Measurements from ENCODE around the gene ANKMY1.
A peak's percentile ranks its signal among the peaks of the same experiment; 100 is the strongest.

ANKMY1 gene

DNA sequence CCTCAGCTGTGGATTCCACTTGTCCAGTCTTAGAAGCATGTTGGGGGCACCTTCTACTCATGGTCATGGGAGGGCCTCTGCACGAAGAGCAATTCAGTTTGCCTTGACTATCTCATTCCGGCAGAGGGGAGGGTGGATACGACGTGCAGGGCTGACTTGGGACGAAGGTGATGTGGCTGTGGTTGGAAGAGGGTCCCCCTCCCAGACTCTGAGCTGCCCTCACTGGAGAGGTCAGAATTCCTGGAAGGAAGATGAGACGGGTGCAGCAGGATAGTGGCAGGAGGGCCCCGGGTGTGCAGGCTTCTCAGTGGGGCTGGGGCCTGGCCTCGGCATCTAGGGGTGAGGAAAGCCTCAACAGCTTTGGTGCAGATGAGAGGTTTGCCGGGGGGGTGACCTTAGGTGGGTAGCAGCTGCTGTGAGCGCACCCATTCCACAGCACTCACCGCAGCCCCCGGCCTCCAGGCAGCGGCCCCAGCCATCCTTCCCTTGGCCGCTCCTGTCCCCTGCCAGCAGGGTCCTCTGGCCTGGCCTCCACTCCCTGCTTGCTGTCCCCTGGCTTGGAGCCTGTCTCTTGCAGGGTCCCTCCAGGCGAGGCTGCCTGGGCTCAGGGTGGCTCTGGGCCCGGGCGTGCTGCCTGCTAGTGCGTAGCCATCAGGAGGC lies 13.7 kb upstream of the ANKMY1 start:
- no peak overlapping the region for H3K4me3 ChIP-seq (ENCODE audit: low read depth, low read length)
- DNase-seq (ENCODE audit: low read depth) = no peak
- TF ChIP-seq, protein P1, sequence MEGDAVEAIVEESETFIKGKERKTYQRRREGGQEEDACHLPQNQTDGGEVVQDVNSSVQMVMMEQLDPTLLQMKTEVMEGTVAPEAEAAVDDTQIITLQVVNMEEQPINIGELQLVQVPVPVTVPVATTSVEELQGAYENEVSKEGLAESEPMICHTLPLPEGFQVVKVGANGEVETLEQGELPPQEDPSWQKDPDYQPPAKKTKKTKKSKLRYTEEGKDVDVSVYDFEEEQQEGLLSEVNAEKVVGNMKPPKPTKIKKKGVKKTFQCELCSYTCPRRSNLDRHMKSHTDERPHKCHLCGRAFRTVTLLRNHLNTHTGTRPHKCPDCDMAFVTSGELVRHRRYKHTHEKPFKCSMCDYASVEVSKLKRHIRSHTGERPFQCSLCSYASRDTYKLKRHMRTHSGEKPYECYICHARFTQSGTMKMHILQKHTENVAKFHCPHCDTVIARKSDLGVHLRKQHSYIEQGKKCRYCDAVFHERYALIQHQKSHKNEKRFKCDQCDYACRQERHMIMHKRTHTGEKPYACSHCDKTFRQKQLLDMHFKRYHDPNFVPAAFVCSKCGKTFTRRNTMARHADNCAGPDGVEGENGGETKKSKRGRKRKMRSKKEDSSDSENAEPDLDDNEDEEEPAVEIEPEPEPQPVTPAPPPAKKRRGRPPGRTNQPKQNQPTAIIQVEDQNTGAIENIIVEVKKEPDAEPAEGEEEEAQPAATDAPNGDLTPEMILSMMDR (IDR thresholded peaks at IDR 0.05; ENCODE audit: control insufficient read depth, extremely low read depth, insufficient read depth) = no peak

DNA sequence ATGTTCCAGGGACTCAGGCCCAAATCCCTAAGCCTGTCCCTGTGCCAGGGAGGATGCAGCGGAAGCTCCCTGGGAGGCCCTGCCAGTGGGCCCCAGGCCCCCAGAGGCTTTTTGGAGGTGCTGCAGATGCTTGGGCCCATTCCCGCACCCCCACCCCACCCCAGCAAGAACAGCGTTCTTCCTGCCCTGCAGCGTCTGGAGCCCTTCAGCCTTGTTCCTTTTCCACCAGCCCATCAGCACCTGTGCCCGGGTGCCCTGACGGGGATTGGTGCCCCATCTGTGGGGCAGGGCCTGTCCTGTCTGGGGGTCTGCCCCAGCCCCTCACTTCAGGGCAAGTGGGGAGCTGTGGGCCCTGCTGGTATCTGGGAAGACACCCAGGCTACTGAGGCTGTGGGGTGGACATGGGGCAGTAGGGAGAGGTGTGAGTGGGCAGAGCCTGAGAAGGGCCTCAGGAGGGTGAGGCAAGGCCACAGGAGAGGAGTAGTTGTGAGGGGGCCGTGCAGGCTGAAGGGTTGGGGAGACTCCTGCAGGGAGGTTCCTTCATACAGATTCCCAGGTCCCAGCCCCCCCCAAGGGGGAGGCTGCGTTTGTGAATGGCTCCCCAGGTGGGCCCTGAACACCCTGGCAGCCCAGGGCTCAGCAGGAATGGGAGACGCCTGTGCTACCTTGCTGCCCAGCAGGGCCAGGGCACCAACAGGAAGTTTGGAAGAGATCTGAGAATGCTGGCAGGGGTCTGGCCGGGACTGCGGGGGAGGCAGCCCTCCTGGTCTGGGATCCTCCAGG lies 12.9 kb upstream of the ANKMY1 start:
- DNase-seq (ENCODE audit: low read depth) = no peak
- no peak overlapping the region for H3K4me3 ChIP-seq (ENCODE audit: low read depth, low read length)
- TF ChIP-seq, protein P1 (IDR thresholded peaks at IDR 0.05; ENCODE audit: control insufficient read depth, extremely low read depth, insufficient read depth) = no peak

DNA sequence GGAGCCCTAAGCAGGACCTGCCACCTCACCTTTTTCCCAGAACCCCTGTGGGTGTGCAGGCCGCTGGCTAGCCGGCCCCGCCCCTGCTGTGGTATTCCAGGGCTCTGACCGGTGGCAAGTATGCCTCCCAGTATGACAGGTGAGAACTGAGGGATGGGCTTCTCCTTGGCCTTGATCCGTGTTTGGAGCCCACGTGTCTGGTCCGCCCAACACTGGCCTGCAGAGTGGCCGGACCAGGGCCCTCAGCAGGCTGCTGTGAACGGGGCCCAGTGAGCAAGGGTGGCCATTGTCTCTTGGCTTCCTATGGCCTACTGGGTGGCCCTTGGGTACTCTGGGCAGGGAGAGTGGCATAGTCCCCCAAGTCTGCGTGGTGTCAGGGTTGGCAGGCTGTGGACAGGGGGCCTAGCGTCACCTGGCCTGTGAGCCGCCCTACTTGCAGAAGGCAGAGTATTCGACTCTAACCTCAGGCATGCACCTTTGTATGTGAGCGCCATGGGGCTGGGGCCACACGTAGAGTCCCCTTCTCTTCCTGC lies 12.3 kb upstream of the ANKMY1 start:
- H3K4me3 ChIP-seq (ENCODE audit: low read depth, low read length) = peak overlapping the region; percentile 62

DNA sequence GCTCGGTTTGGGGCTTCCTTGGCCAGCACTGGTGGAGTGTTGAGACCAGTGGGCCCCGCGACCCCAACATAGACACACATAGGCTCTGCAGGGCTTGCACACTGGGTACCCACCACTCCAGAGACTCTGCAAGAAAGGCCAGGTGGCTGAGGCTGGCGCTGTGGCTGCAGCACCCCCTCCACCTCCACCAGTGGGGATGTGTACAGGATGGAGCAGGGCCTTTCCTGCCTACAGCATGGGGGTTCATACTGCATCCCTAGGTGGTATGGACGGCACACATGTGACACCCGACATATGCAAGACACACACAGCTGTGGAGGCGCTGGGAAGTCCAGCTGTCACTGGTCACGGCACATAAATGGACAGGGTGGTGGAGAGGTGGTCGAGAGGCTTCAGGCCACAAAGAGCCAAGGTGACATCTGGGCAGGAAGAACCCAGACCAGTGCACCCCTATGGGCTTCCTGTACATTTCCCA lies 11.8 kb upstream of the ANKMY1 start:
- TF ChIP-seq, protein P1 (IDR thresholded peaks at IDR 0.05; ENCODE audit: control insufficient read depth, extremely low read depth, insufficient read depth) = no peak
- no peak for DNase-seq (ENCODE audit: low read depth)
- H3K4me3 ChIP-seq (ENCODE audit: low read depth, low read length) = peak overlapping the region; percentile 62

More for the DNA sequence above, 12.3 kb upstream of the ANKMY1 start:
- DNase-seq (ENCODE audit: low read depth) = no peak
- TF ChIP-seq, protein P1 (IDR thresholded peaks at IDR 0.05; ENCODE audit: control insufficient read depth, extremely low read depth, insufficient read depth) = no peak

DNA sequence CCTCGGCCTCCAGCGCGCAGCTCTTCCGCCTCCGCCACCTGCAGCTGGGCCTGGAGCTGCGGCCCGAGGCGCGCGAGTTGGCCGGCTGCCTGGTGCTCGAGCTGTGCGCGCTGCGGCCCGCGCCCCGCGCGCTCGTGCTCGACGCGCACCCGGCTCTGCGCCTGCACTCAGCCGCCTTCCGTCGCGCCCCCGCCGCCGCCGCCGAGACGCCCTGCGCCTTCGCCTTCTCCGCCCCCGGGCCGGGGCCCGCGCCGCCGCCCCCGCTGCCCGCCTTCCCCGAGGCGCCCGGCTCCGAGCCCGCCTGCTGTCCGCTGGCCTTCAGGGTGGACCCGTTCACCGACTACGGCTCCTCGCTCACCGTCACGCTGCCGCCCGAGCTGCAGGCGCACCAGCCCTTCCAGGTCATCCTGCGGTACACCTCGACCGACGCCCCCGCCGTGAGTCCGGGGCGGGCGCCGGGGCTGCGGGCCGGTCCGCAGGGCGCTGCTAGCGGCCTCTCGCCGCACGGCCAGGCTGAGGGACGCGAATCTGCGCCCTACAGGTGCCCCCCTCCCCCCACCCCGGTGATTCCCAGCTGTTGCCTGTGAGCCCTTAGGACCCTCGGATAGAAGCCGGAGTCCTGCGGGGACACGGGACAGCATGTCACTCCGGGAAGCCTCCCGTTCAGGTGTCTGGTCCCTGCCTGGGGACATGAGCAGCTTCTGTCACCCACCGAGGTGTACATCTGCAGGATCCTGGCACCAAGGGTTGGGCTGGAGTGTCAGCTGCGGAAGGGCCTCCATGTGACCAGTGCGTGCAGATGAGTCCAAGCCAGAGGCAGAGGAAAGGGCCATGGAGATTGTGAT lies 11.1 kb upstream of the ANKMY1 start:
- peak overlapping the region; percentile 62 for H3K4me3 ChIP-seq (ENCODE audit: low read depth, low read length)
- TF ChIP-seq, protein P1 (IDR thresholded peaks at IDR 0.05; ENCODE audit: control insufficient read depth, extremely low read depth, insufficient read depth) = no peak
- DNase-seq (ENCODE audit: low read depth) = no peak

DNA sequence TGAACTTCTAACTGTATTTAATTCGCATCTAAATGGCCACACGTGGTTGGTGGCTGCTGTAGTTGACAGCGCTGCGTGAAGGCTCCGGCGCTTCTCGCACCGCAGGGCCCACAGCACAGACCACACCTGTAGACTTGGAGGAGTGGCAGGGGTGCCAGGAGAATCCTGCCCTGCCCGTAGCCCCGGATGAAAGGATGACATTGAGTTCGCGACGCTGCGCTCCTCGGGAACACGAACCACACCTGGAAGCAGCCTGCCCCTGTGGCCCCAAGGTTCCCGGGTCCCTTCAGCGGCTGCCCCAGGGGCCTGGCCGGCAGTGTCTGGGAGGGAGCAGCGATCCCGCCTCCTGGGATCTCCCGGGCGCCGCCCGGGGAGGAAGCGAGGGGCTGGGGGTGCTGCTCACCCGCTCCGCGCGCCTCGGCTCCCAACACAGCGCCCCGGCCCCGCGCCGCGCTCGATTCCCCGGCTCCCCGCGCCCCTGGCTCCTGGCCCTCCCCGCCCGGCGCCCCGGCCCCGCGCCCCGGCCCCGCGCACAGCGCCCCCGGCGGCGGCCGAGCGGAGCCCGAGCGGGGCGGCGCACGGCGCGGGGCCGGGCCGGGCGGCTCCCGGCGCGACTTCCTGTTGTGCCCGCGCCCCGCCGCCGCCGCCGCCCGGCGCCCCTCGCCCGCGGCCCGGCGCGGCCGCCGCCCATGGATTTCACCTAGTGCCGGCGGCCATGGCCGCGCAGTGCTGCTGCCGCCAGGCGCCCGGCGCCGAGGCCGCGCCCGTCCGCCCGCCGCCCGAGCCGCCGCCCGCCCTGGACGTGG lies 10.3 kb upstream of the ANKMY1 start, which contains the start of gene RNPEPL1:
RNPEPL1 (plus strand) TSS at position 613 of the 806 bp plus-strand sequence; CDS start at position 716, 103 bp downstream.
- H3K4me3 ChIP-seq (ENCODE audit: low read depth, low read length) = peak within 1 kb of the TSS; percentile 62
- TF ChIP-seq, protein P1 (IDR thresholded peaks at IDR 0.05; ENCODE audit: control insufficient read depth, extremely low read depth, insufficient read depth) = peak; percentile 35
- no peak for DNase-seq (ENCODE audit: low read depth)
